ENCODE data around the gene ATXN7L2. TPM values are rescaled to one million over a fixed set of nuclear protein-coding genes. Genes with fewer than 3 reads are reported as not detected.

The ATXN7L2 gene
- total RNA-seq, 1 donor from 2014 or later, result 15.6 TPM

DNA sequence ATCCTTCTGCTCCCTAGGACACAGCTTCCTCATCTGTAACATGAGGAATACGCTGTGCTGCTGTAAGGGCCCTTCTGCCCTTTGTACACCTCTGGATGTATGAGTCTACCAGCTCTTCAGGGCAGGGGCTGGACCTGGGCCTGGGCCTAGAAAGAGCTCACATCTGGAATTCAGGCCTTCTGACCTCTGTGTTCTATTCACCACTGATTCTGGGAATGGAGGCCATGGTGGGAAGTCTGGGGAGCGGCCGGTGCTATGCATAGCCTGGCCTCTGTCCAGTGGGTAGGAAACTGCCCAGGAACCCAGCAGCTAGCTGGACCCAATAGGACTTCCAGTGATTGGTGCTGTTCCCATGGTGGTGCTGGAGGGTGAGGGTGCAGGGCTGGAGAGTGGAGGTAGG is 45.0 kb downstream of the ATXN7L2 start:
- H3K27me3 Mint-ChIP-seq (ENCODE audit: low read depth), result peaks cover 10% of the 10 kb centered on the region
- peaks cover 28% of the 10 kb centered on the region for H3K4me1 Mint-ChIP-seq

DNA sequence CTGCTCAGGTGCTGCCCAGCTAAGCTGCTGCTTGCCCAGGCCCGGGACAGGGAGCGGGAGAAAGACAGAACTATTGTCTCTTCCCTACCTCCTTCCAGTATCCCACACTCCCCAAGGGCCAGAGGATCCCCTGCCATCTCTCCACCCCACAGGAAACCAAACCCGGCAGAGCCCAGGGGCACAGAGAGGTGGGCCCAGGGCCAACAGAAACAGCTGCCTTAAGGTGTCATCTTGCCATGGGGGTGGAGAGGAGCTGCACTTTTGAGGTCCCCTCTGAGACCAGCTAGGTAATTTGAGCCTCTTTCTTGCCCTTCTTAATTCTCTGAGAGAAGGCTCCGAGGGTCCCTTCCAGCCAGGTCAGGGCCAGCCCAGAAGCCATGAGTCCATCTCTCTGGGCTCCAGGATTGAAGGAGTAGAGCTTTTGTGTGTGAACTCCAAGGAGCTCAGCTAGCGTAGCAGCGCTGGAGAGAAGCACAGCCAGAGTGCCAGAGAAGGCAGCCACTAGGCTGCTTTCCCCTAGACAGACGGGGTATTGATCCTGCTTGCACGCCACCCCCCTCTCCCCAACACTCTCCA is 46.3 kb downstream of the ATXN7L2 start:
- H3K4me3 Mint-ChIP-seq, result no peak overlapping the region
- DNase-seq (ENCODE audit: low read depth, low spot score), result no peak
- peaks cover 28% of the 10 kb centered on the region for H3K4me1 Mint-ChIP-seq
- H3K27ac Mint-ChIP-seq (ENCODE audit: unreplicated experiment), result peak overlapping the region; percentile 43
- H3K27me3 Mint-ChIP-seq (ENCODE audit: low read depth), result peaks cover 10% of the 10 kb centered on the region
- no peaks in the 10 kb centered on the region for H3K9me3 Mint-ChIP-seq
- TF ChIP-seq CTCF (conservative IDR thresholded peaks at IDR 0.05), result no peak
- no peaks in the 10 kb centered on the region for H3K36me3 Mint-ChIP-seq (ENCODE audit: low read depth)

More for the DNA sequence above, 45.0 kb downstream of the ATXN7L2 start:
- H3K36me3 Mint-ChIP-seq (ENCODE audit: low read depth), result no peaks in the 10 kb centered on the region
- no peaks in the 10 kb centered on the region for H3K9me3 Mint-ChIP-seq
- H3K27ac Mint-ChIP-seq (ENCODE audit: unreplicated experiment), result no peak overlapping the region
- no peak for TF ChIP-seq CTCF (conservative IDR thresholded peaks at IDR 0.05)
- H3K4me3 Mint-ChIP-seq, result no peak overlapping the region
- DNase-seq (ENCODE audit: low read depth, low spot score), result no peak

DNA sequence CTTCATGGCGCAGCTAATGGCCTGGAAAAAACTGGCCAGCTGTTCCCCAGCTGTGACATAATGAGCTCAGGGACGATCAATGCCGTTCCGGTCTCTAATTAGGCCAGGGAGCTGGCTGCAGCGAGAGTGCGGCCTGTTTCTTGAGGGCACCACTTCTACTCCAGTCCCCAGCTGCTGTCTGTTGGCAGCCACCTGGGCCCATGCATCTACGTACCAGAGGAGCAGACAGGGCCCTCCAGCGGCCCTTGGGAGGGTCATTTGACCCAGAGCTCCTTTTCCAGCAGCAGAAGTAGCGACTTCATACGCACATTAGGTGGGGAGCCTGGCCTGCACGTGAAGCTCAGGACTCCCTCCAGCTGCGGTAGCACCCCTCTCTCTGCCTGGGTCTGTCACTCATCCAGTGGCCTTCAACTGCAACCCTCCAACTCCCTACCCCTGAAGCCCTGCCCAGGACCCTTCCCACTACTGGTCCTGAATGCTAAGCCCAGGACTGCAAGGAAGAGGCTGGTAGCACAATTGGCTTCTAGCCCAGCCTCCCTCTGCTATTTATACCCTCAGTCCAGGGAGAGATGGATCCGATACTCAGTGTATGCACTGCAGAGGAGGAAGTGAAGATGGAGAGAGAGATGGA is 46.9 kb downstream of the ATXN7L2 start:
- H3K27ac Mint-ChIP-seq (ENCODE audit: unreplicated experiment), result no peak overlapping the region
- no peak overlapping the region for H3K4me3 Mint-ChIP-seq
- peaks cover 10% of the 10 kb centered on the region for H3K27me3 Mint-ChIP-seq (ENCODE audit: low read depth)
- TF ChIP-seq CTCF (conservative IDR thresholded peaks at IDR 0.05), result no peak
- no peaks in the 10 kb centered on the region for H3K36me3 Mint-ChIP-seq (ENCODE audit: low read depth)
- no peaks in the 10 kb centered on the region for H3K9me3 Mint-ChIP-seq
- H3K4me1 Mint-ChIP-seq, result peaks cover 28% of the 10 kb centered on the region
- no peak for DNase-seq (ENCODE audit: low read depth, low spot score)

GRCh38 chr1:109531380-109531779 is 47.7 kb downstream of the ATXN7L2 start:
- Mint-ChIP-seq H3K4me3 (no peak overlapping the region), H3K36me3 (ENCODE audit: low read depth) (no peaks in the 10 kb centered on the region), H3K27ac (ENCODE audit: unreplicated experiment) (peak overlapping the region; percentile 21), H3K27me3 (ENCODE audit: low read depth) (peaks cover 3% of the 10 kb centered on the region), H3K9me3 (no peaks in the 10 kb centered on the region), H3K4me1 (peaks cover 28% of the 10 kb centered on the region)
- no peak for TF ChIP-seq CTCF (conservative IDR thresholded peaks at IDR 0.05)
- DNase-seq (ENCODE audit: low read depth, low spot score), result no peak

DNA sequence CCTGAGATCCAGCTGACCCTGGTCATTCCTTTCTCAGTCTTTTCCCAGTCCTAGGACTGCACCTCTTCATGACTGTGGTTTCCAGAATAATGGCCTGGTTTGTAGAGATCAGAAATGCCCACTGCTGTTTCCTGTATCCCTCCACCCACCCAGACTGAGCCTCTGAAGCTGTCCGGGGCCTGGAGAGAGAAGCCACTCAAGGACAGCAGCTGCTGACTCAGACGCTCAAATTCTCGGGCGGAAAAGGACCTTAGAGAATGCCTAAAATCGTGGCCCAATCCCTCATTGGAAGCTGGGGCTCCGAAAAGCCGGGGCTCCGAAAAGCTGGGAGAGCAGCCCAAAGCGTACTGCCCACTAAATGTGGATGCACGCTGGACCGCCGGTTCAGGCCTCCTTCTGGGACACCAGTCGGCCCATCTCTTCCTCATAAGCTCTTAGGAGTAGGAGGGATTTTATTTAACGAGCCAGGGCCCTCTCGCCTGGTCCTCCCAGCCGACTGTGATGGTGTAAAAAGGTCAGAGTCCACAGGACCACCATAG is 48.2 kb downstream of the ATXN7L2 start:
- H3K27me3 Mint-ChIP-seq (ENCODE audit: low read depth), result peaks cover 2% of the 10 kb centered on the region
- H3K4me3 Mint-ChIP-seq, result no peak overlapping the region
- no peaks in the 10 kb centered on the region for H3K9me3 Mint-ChIP-seq
- H3K36me3 Mint-ChIP-seq (ENCODE audit: low read depth), result no peaks in the 10 kb centered on the region
- peaks cover 28% of the 10 kb centered on the region for H3K4me1 Mint-ChIP-seq
- no peak for DNase-seq (ENCODE audit: low read depth, low spot score)
- TF ChIP-seq CTCF (conservative IDR thresholded peaks at IDR 0.05), result no peak
- H3K27ac Mint-ChIP-seq (ENCODE audit: unreplicated experiment), result peak overlapping the region; percentile 93

All from neural crest cell (in vitro differentiated cells).